Transverse colon (tissue), 4 donors: ENCODE measurements around the gene DPP8. TPM values are rescaled to one million over a fixed set of nuclear protein-coding genes. Genes with fewer than 3 reads are reported as not detected.
A peak's percentile ranks its signal among the peaks of the same experiment; 100 is the strongest.

Experiments used
- DNase-seq: peaks from one replicate; pipeline ENCODE4 v3.0.0-alpha.2; 2019
- H3K27ac ChIP-seq, 4 donors: fragments of 200-600 bp; sonication (generic); 2 replicates each; pipeline ENCODE4 v1.5.1; 2016 to 2018; ENCODE audit warnings: inconsistent platforms in 4 of 4
- H3K27me3 ChIP-seq: fragments of 200-600 bp; sonication (generic); 2 replicates; pipeline ENCODE4 v1.5.1; 2017; ENCODE audit warnings: inconsistent platforms
- H3K36me3 ChIP-seq, 4 donors: fragments of 200-600 bp; sonication (generic); 2 replicates each; pipeline ENCODE4 v1.5.1; 2017 to 2019; ENCODE audit warnings: inconsistent platforms in 4 of 4
- H3K4me1 ChIP-seq, 4 donors: fragments of 200-600 bp; sonication (generic); 2 replicates each; pipeline ENCODE4 v1.5.1; 2017 to 2020; ENCODE audit warnings: inconsistent platforms in 4 of 4
- H3K4me3 ChIP-seq, 4 donors: fragments of 200-600 bp; sonication (generic); 1 replicate in 1 of 4; 2 replicates in 3 of 4; pipeline versions ENCODE4 v1.5.1 to v1.6.1; 2017 to 2019; ENCODE audit warnings: inconsistent platforms in 4 of 4
- H3K9me3 ChIP-seq, 2 donors: fragments of 200-600 bp; sonication (generic); 2 replicates each; pipeline ENCODE4 v1.5.1; 2017 to 2019; ENCODE audit warnings: inconsistent platforms in 2 of 2
- CTCF ChIP-seq, 5 experiments: fragments of 200-600 bp in 3 of 5; fragments of 450-650 bp in 2 of 5; sonication (generic) in 3 of 5; IDR thresholded peaks; 1 replicate in 2 of 5; 2 replicates in 3 of 5; pipeline ENCODE4 v1.5.1; 2016 to 2017; ENCODE audit warnings: antibody characterized with exemption in 5 of 5, inconsistent platforms in 3 of 5, mild to moderate bottlenecking in 2 of 5, moderate library complexity in 1 of 5
- EP300 ChIP-seq: sonication (generic); formaldehyde crosslinking; IDR thresholded peaks from one replicate; pipeline ENCODE4 v1.6.1; 2017; ENCODE audit warnings: antibody characterized with exemption, low read depth
- POLR2A ChIP-seq: fragments of 450-650 bp; IDR thresholded peaks from one replicate; pipeline ENCODE4 v1.6.1; 2016; ENCODE audit warnings: antibody characterized with exemption, mild to moderate bottlenecking, moderate library complexity
- POLR2AphosphoS5 ChIP-seq, 3 donors: sonication (generic); formaldehyde crosslinking; IDR thresholded peaks; one replicate each; pipeline ENCODE4 v1.6.1; 2016; ENCODE audit warnings: antibody characterized with exemption in 3 of 3
- WGBS, 2 donors: methylation state at CpG; one replicate each; pipeline ENCODE4 v1.1.5; 2018; ENCODE audit warnings: low coverage in 1 of 2; 5-methylcytosine and 5-hydroxymethylcytosine counted together
- in situ Hi-C, 4 donors: fragments of 200-750 bp; cut with MboI; loops; one replicate each; pipeline versions ENCODE4 v1.15.0 to v1.15.1; 2017; ENCODE audit warnings: low sequenced_read_pairs in 3 of 4, low pct_ligation_motif_present in 1 of 4, low pct_unique_long_range_greater_than_20kb in 1 of 4
- intact Hi-C: fragments of 100-400 bp; cut with DNase I; formaldehyde crosslinking; loops from one replicate; pipeline ENCODE4 v1.15.1; 2023; ENCODE audit warnings: low total_unique reads
- total RNA-seq, 4 donors: library from RNA; depleted of rRNA; stranded (reverse); fragments of >200 nt; gene quantifications; one replicate each; pipeline ENCODE4 v1.1.0, GENCODE V29; 2016

DPP8 gene
- total RNA-seq, 4 donors from 2014 or later, result 20.2 to 66.5 (median 35.7) TPM

- no peak for DNase-seq
- no peak for TF ChIP-seq EP300
- TF ChIP-seq CTCF (IDR thresholded peaks at IDR 0.05), result no peak
- TF ChIP-seq POLR2A, result no peak
- TF ChIP-seq POLR2AphosphoS5 (IDR thresholded peaks at IDR 0.05), result no peak
- no peak overlapping the region for H3K4me3 ChIP-seq
- H3K9me3 ChIP-seq, result no peaks in the 10 kb centered on the region
- intact Hi-C loops, result loop anchor here (5.0 kb wide), 1 partner anchor 1504 kb away; no protein-coding TSS in a partner anchor
- WGBS, 2 donors, result 80% methylated on average over 10 of the region's 10 CpGs; no CpG with 5 or more reads in 1 of the 2 donors
- in situ Hi-C loops, result no loop called here
- peaks cover 0 to 9% (median 0%) of the 10 kb centered on the region in 4 donors for H3K4me1 ChIP-seq
- no peaks in the 10 kb centered on the region for H3K27me3 ChIP-seq
- H3K27ac ChIP-seq, result no peak overlapping the region
- H3K36me3 ChIP-seq, result no peaks in the 10 kb centered on the region
Measured at GRCh38 chr15:65410972-65411371, 106.5 kb downstream of the DPP8 start.

- TF ChIP-seq POLR2AphosphoS5 (IDR thresholded peaks at IDR 0.05) (no peak), EP300 (no peak), CTCF (IDR thresholded peaks at IDR 0.05) (no peak), POLR2A (no peak)
- Histone ChIP-seq H3K27me3 (no peaks in the 10 kb centered on the region), H3K36me3 (no peaks in the 10 kb centered on the region), H3K27ac (no peak overlapping the region), H3K9me3 (no peaks in the 10 kb centered on the region), H3K4me1 (peaks cover 0 to 1% (median 0%) of the 10 kb centered on the region in 4 donors), H3K4me3 (no peak overlapping the region)
- intact Hi-C loops (loop anchor here (5.0 kb wide), 1 partner anchor 1503 kb away; no protein-coding TSS in a partner anchor), in situ Hi-C loops (no loop called here)
- WGBS, 2 donors, result 40 to 83% methylated on average over 1 to 11 of the region's 11 CpGs
- DNase-seq, result no peak
Measured at GRCh38 chr15:65410036-65410435, 107.5 kb downstream of the DPP8 start.

GRCh38 chr15:65409036-65409631 is 108.4 kb downstream of the DPP8 start:
- DNase-seq, result no peak
- Histone ChIP-seq H3K27me3 (no peaks in the 10 kb centered on the region), H3K9me3 (no peaks in the 10 kb centered on the region), H3K36me3 (no peaks in the 10 kb centered on the region), H3K4me1 (no peaks in the 10 kb centered on the region), H3K4me3 (no peak overlapping the region), H3K27ac (peak overlapping the region in 1 of 4 donors; percentile 9)
- in situ Hi-C loops (no loop called here), intact Hi-C loops (no loop called here)
- 58 to 62% methylated on average over 2 to 7 of the region's 7 CpGs for WGBS, 2 donors
- no peak for TF ChIP-seq CTCF (IDR thresholded peaks at IDR 0.05)

GRCh38 chr15:65408324-65409035 is 109.0 kb downstream of the DPP8 start:
- H3K4me1 ChIP-seq, result no peaks in the 10 kb centered on the region
- in situ Hi-C loops, result no loop called here
- WGBS, 2 donors, result 73 to 90% methylated on average over 2 to 7 of the region's 7 CpGs
- intact Hi-C loops, result no loop called here
- H3K9me3 ChIP-seq, result no peaks in the 10 kb centered on the region
- peak overlapping the region in 1 of 4 donors; percentile 9 for H3K27ac ChIP-seq
- no peak overlapping the region for H3K4me3 ChIP-seq
- no peak for DNase-seq
- H3K36me3 ChIP-seq, result no peaks in the 10 kb centered on the region
- TF ChIP-seq POLR2A (no peak), CTCF (IDR thresholded peaks at IDR 0.05) (no peak), POLR2AphosphoS5 (IDR thresholded peaks at IDR 0.05) (no peak), EP300 (no peak)
- H3K27me3 ChIP-seq, result no peaks in the 10 kb centered on the region
